GM21825 (cell line): ENCODE measurements around the gene PRRG1.
"Not testable (repeated sequence)": the region's sequence is repeated elsewhere in the genome, so short reads cannot be mapped to it uniquely, and the experiment has no call there.

Experiments used
- ATAC-seq: cut with Tn5 transposase; IDR thresholded peaks from one replicate; pipeline ENCODE4 v1.9.1; 2021; ENCODE audit warnings: mild to moderate bottlenecking, moderate library complexity; ENCODE audit not compliant: unreplicated experiment

PRRG1 gene

DNA sequence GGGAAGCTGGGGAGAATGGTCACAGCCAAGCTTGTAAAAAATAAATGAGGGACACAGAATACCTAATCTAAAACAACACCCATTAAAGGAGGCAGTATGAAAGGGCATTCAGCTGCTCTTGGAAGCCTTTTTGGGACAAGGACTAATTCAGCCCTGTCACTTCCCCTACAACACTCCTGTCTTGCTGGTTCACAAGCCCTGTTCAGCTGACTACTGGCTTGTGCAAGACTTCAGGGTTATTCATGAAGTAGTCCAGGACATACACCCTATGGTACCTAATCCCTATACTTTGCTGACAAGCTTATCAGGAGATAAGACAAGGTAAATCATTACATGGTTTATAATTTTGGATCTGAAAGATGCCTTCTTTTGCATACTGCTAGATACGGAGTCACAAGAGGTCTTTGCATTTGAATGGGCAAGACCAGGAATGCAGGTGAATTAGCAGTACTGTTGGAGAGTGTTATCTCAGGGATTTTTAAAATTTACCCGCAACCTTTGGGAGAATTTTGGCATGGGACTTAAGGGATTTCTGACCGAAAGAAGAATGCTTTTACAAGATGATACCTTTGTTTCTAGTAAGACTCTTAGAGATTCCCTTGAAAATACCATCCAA, 119.1 kb downstream of the PRRG1 start:
- ATAC-seq = no peak

- ATAC-seq = no peak
Observed at GRCh38 chrX:37470711-37471110, 121.5 kb downstream of the PRRG1 start.

DNA sequence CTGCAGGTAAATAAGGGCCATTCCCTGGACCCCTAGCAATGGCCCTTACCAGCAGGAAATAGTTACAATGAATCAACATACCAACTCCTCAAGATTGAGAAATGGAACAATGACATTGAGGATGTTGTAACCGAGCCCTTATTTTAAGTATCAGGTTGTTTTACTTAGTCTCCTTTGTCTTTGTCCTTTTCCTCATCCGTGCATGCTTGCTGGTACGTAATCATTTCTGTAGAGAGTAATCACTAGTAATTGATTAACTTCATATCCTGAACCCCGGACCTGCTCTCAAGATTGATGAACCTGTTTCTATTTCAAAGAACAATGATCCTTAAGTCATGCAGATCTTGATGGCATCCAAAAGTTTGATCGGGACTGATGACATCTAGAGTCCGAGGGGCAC, 123.7 kb downstream of the PRRG1 start:
- no peak for ATAC-seq

DNA sequence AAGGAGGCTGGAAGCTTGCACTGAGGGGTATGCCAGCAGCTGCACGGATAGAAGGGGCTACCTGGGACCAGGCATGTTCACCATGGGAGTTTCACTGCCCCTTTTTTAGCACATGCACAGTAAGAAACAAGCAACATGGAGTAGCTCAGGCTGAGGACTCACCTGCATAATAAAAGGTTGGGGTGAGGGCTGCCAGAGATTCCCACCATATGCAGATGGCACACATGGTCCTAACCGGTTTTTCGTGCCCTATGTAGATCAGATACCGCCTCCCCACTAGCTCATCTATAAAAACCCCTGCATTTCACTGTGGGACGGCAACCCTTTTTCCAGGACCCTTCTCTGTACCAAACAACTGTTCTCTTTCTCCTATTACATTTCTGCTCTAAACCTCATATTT, 125.3 kb downstream of the PRRG1 start:
- no peak for ATAC-seq

GRCh38 chrX:37476571-37477170, 127.5 kb downstream of the PRRG1 start:
- ATAC-seq = no peak

GRCh38 chrX:37484335-37484734, 135.2 kb downstream of the PRRG1 start:
- ATAC-seq = not testable (repeated sequence)

DNA sequence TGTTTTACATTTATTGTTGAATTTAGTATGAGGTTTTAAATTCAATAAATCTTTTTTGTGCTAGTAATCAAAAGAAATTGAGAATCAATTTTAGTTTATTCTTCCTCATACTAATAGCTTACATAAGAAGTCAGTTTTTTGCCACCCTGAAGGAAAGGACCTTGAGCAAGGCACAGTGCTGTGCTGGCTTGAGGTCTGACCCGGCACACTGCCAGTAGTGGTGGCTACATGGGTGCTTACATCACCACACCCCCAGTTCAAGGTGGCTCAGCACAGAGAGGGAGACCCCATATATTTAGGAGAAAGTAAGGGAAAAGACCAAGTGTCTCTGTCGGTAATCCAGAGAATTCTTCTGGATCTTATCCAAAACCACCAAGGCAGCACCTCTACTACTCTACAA, 136.3 kb downstream of the PRRG1 start:
- ATAC-seq = no peak

- ATAC-seq = no peak
Observed at GRCh38 chrX:37487271-37487670, 138.1 kb downstream of the PRRG1 start.

DNA sequence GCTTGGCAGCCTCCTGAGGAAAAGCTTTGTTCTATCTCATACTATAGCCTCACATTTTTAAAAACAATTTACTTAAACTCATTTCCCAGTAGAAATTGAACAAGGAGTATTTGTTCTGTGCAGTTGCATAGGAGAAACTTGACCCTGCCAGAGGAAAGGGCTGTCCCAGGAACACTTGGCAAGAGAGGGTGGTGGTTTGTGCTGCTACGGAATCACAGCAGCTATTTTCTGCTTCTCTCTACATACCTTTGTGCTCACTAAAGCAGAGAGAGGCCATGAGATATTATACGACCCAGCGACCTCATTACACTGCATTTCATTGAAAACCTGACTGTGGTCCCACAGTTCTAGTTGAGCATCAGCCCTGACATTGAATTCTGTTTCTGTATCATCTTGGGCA, 139.2 kb downstream of the PRRG1 start:
- ATAC-seq = no peak

DNA sequence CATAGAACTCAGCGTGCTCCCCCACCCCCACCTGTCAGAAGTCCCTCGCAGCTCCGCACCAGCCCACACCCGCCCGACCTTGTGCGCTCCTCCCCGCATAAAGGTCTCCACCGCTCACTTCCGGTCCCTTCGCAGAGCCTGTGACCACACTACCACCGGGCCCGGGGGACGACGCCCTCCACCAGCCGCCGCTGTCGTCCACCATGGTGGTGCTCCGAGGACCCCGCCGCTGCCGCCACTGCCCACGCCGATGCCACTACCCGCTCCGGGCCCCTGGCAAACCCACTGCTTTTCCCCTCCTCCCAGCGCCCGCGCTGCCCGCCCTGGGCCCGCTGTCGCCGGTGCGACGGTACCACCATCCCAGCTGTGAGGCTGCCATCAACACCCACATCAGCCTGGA, 142.5 kb downstream of the PRRG1 start:
- no peak for ATAC-seq

GRCh38 chrX:37495760-37496159, 146.6 kb downstream of the PRRG1 start:
- ATAC-seq = not testable (repeated sequence)

DNA sequence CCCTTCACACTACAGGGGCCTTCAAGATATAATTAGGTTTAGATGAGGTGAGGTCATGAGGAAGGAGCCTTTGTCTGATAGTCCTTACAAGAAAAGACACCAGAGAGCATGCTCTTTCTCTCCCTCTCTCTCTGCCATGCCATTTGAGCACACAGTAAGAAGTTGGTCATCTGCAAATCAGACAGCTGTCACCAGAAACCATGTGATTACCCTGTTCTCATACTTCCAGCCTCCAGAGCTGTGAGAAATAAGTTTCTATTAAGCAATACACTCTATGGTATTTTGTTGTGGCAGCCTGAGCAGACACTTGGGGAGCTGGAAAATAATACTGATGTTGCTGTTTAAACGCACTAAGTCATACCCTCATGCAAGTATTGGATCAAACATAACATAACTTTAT, 148.0 kb downstream of the PRRG1 start:
- ATAC-seq = not testable (repeated sequence)

DNA sequence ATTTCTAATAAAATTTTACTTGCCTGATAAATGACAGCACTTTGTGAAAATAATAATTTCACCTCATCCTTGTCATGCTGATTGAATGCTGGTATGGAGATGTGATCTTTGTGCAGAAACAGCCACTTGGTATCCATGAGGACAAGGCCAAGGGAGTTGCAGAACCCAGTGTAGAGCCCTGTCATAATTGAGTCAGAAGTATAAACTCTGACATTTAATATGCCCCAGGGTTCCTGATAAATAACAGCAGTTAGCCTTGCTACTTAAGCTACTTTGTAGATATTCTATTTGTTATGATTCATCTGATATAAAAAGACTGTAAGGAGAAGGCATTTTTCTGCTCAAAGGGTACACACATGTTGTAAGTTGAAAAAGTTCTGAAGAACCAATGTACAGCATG, 149.2 kb downstream of the PRRG1 start:
- not testable (repeated sequence) for ATAC-seq

DNA sequence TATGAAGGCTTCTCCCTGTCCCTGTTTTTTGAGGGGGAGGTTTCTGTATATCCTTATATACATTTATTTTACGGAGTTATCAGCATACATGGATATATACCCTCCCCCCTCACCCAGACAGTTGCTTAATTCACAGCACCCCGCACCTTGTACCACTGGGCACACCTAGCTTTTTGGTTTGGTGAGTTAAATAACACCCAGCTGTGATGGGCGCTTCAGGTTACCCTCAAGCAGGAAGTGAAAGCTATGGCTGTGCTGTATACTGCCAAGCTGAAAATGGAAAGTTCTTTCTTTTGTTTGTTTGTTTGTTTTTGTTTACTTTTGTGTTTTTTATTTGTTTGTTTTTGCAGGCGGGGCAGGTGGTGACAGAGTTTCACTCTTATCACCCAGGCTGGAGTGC, 150.5 kb downstream of the PRRG1 start:
- not testable (repeated sequence) for ATAC-seq

GRCh38 chrX:37504991-37505390, 155.8 kb downstream of the PRRG1 start:
- no peak for ATAC-seq
